Fibroblast of mammary gland (primary cell): Measurements from ENCODE around the gene OMP.
A peak's percentile ranks its signal among the peaks of the same experiment; 100 is the strongest.
"Not testable (repeated sequence)": the region's sequence is repeated elsewhere in the genome, so short reads cannot be mapped to it uniquely, and the experiment has no call there.

Experiments
- DNase-seq: peaks from one replicate; pipeline ENCODE4 v3.0.0-alpha.2; 2010; ENCODE audit warnings: low read depth
- H3K4me3 ChIP-seq: 2 replicates; pipeline ENCODE4 v1.5.1; 2011; ENCODE audit warnings: low read depth, mild to moderate bottlenecking, low read length, moderate library complexity; ENCODE audit not compliant: control insufficient read depth
- TF ChIP-seq, protein P1 (sequence below): conservative IDR thresholded peaks from 2 replicates; pipeline ENCODE4 v1.5.1; 2011; ENCODE audit warnings: low read depth, low read length, inconsistent platforms; ENCODE audit not compliant: control insufficient read depth, insufficient read depth

The OMP gene

DNA sequence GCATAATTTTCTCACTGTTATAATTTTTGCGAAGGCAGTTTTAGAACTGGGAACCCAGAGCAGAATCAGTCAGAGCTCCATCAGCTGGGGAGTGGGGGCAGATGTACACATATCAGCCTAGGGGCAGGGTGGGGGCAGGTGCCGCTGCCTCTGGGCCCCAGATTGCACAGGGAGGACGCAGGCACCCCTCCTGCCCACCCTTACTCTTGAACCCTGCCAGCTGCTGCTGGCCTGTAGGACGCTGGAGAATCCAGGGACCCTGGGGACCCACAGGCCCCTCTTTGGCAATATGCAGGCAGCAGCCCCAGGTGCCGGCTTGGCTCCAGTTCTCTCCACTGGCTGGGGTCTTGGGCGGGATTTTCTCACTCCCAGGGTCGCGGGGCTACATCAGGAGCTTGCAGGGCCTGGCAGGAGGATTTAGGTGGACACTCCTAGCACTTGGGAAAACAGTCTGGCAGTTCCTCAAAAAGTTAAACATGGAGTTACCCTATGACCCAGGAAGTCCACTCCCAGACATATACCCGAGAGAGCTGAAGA lies 44.6 kb upstream of the OMP start:
- no peak overlapping the region for H3K4me3 ChIP-seq
- TF ChIP-seq, protein P1, sequence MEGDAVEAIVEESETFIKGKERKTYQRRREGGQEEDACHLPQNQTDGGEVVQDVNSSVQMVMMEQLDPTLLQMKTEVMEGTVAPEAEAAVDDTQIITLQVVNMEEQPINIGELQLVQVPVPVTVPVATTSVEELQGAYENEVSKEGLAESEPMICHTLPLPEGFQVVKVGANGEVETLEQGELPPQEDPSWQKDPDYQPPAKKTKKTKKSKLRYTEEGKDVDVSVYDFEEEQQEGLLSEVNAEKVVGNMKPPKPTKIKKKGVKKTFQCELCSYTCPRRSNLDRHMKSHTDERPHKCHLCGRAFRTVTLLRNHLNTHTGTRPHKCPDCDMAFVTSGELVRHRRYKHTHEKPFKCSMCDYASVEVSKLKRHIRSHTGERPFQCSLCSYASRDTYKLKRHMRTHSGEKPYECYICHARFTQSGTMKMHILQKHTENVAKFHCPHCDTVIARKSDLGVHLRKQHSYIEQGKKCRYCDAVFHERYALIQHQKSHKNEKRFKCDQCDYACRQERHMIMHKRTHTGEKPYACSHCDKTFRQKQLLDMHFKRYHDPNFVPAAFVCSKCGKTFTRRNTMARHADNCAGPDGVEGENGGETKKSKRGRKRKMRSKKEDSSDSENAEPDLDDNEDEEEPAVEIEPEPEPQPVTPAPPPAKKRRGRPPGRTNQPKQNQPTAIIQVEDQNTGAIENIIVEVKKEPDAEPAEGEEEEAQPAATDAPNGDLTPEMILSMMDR: no peak
- no peak for DNase-seq

DNA sequence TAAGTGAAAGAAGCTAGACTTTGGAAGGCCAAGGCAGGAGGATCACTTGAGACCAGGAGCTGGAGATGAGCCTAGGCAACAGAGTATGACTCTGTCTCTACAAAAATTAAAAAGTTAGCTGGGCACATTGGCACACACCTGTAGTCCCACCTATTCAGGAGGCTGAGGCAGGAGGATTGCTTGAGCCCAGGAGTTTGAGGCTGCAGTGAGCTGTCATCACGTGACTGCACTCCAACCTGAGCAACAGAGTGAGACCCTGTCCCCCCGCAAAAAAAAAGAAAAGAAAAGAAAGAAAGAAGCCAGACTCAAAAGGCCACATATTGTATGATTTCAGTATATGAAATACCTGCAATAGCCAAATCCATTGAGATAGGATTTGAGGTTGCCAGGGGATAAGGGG lies 43.7 kb upstream of the OMP start:
- TF ChIP-seq, protein P1: no peak
- DNase-seq: no peak
- H3K4me3 ChIP-seq: no peak overlapping the region

DNA sequence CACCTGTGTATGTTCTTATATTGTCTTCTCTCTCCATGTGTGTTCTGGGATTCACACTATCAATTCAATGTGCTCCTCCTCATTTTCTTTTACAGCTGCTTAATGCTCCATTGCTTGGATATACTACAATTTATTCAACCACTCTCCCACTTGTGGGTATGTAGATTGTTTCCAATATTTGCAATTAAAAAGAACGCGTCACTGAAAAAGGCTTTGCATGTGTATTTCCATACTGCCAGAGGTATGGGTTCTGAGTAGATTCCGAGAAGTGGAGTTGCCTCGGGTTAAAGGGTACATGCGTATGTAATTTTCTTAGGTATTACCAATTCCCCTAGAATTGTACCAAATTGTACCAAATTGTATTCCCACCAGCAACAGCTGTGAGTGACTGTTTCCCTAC lies 42.8 kb upstream of the OMP start:
- no peak for DNase-seq
- no peak overlapping the region for H3K4me3 ChIP-seq
- TF ChIP-seq, protein P1: no peak

DNA sequence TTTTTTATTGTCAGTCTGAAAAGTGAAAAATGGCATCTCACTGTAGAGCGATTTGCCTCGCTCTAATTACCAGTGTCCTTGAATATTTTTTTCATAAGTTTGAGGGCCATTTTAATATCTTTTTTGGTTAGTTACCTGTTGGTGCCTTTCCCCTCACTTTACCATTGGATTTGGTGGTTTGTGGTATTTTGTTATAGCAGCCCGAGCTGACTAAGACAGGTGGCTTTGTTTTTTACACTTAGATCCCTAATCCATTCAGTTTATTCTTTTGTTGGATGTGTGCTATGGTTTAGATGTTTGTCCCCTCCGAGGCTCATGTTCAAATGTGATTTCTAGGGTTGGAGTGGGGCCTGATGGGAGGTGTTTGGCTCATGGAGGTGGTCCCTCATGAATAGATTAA lies 42.4 kb upstream of the OMP start:
- TF ChIP-seq, protein P1: no peak
- H3K4me3 ChIP-seq: no peak overlapping the region
- no peak for DNase-seq

DNA sequence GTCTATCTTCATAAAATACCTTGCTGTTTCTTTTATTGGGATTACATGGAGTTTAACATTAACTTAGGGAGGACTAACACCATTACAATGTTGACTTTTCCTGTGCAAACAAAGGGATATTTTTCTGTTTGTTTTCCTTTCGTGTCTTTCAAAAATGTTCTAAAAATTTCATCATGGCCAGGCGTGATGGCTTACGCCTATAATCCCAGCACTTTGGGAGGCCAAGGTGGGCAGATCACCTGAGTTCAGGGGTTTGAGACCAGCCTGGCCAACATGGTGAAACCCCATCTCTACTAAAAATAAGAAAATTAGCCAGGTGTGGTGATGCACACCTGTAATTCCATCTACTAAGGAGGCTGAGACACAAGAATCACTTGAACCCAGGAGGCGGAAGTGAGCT lies 41.4 kb upstream of the OMP start:
- not testable (repeated sequence) for DNase-seq, H3K4me3 ChIP-seq

DNA sequence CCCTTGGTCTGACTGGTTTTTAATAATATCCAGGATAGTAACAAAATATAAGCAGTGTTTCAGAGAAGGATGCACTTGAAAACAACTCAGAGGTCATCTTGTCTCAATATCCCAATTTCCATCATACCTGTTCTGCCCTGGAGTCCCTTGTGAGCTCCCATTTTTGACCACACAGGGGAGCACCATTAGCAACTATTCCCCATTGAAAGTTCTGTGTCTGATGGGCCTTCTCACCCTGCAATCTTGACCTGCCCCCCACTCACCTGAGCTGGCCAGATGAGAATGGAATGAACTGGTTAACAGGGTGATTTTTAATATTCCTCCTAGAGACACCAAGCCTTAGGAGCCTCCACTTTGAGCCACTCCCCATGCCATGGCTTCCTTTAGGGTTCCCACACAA lies 39.7 kb upstream of the OMP start:
- TF ChIP-seq, protein P1: peak; percentile 16
- H3K4me3 ChIP-seq: no peak overlapping the region
- no peak for DNase-seq

DNA sequence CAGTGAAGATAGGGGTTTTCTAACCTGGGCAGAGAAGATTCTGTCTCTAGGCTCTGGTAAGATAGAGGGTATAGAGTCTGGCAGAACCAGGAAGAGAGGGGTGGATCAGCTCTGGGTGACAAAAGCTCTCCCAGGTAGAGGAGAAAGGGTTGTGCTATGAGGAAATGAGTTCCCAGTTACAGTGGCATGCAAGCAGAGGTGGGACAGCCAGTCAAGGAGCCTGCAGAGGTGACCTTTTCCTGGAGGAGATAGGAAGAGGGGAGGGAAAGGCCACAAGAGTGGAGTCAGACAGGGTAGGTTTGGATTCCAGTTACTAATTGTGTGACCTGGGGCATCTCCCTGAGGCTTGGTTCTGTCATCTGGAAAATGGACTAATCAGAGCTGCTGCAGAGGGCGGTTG lies 39.2 kb upstream of the OMP start:
- no peak for DNase-seq
- TF ChIP-seq, protein P1: no peak
- H3K4me3 ChIP-seq: no peak overlapping the region
